ENCODE measurements around the gene TSPAN33.
A peak's percentile ranks its signal among the peaks of the same experiment; 100 is the strongest.

TSPAN33 gene

GRCh38 chr7:129136887-129137642, 7.4 kb upstream of the TSPAN33 start:
- no peak for DNase-seq

DNA sequence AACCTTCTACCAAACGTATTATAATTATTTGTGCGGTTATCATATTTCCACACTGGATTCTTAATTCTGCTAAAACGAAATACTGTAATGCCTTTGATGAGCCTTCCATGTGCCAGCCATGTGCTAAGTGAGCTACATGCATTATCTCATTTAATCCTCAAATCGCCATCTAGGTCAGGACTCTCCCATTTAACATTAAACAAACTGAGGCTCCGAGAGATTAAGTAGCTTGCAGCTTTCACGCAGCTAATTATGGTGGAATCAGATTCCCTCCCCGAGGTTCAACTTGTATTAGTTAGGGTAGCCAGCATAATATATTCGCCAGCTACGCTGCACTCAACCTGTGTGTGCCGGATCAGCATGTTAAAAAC, 798 bp upstream of the TSPAN33 start:
- no peak for DNase-seq

DNA sequence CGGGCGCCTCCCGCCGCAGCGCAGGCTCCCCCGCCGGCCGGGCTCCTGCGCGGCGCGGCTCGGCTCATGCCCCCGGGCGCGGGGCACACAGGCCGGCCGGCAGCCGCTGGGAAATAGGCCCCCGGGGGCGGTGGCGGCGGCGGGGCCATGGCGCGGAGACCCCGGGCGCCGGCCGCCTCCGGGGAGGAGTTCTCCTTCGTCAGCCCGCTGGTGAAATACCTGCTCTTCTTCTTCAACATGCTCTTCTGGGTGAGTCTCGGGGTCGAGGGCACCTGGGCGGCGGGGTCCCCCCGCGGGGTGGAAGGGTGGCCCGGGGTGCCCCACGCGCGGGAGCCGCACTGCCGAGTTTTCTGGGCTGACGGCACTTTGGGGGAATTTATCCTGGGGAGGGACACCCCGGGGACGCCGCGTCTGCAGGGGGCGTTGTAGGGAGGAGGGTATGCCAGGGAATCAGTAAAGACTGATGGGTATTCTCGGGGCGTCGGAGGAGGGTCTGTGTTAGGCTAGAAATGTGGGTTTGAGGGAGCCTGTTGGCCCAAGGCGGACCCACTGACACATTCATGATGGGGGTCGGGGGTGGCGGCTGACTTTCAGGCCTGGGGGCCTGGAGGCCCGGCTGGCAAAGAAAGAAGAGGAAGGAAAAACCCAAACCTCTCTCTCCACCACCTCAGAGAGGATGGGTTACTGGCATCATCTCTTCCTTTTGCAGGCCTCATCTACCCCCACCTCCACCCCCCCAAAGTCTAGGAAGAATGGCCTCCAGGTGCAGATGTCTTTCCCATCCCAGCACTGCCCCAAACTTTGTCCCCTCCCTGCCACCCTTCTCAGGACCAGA, 544 bp downstream of the TSPAN33 start:
- DNase-seq = no peak

DNA sequence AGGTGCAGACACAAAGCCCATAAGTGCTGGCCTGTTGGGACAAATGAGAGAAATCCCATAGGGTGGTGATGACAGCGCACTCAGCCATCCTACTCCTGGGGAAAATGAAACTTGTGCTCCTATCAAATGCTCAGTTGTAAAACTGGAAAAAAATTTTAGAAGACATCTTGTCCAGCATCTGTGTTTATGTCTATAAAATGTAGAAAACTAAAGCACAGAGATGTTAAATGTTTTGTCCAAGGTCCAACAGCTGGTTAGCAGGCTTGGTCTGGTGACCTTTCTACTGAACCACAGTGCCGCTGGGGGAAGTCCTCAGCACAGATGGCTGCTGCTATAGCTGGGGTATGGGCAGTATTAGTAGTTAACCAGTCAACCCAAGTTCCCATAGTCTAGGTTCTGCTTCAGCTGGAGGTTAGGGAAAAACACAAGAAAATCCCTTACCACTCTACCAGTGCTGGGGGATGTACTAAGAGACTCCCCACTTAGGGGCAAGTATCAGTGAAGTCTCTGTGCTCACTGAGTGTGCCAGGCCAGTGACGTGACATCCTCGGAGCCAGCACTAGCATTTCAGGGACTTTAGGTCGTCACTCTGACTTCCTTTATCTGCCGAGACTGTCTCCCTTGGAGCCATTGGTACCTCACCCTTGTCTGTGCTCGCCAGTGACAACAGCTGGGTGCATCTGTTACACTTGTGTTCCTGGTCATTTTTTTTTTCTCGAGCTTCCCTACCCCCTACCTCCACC, 1.9 kb downstream of the TSPAN33 start:
- DNase-seq = no peak

GRCh38 chr7:129147731-129148130, 3.2 kb downstream of the TSPAN33 start:
- no peak for DNase-seq

GRCh38 chr7:129149511-129149910, 5.0 kb downstream of the TSPAN33 start:
- no peak for DNase-seq

DNA sequence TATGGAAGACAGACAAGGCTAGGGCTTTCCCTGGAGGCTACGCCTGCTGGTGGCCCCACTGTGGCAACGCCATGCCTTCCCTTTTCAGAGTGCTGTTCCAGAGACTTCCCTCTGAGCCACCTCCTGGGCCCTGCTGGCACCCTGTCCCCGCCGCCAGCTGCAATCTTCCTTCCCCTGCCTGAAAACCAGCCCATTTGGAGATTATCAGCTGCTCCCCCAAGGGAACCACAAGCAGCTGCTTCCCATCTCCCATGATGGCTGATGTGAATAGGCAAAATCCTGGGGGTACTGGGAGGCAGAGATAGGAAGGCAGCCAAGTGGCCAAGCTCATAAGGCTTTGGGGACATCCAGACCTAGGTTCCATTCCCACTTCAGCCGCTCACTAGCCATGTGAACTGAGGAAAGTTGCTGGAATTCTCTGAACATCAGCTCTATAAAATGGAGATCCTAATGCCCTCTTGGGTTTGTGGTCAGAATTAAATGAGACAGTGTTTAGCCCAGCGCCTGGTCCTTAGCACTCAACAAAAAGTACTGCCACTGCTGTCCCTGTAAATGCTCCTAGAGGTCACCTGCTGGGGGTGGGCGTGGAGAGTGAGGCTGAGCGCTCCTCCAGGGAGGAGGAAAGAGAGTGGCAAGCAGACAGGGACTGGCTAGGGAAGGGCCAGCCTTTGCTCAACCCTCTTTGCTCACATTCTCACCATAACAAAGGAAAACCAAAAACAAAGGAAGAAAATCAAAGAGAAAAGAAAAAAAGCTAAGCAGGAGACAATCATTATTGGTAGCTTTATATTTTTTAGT, 5.9 kb downstream of the TSPAN33 start:
- DNase-seq = peak; percentile 13

- no peak for DNase-seq
Measured at GRCh38 chr7:129157651-129158050, 13.1 kb downstream of the TSPAN33 start.

DNA sequence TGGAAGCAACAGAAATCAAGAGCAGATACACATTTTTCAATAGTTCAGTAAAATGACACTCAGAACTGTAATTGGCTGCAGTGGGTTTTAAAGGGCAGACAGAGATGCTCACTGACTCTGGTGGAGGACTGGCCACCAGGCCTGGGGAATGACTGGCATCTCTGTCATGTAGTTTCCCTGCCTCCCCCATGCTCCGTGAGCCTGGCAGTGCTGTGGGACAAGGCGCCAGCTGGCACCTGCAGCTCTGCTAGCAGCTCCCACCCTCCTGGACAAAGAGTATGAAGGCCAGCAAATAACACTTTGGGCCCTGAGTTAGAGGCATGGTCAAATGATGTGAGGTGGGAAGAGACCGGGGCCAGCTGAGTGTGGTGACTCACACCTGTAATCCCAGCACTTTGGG, 15.0 kb downstream of the TSPAN33 start:
- DNase-seq = no peak

- DNase-seq = no peak
Measured at GRCh38 chr7:129160161-129160905, 15.8 kb downstream of the TSPAN33 start.

- DNase-seq = no peak
Measured at GRCh38 chr7:129161524-129162225, 17.2 kb downstream of the TSPAN33 start.

DNA sequence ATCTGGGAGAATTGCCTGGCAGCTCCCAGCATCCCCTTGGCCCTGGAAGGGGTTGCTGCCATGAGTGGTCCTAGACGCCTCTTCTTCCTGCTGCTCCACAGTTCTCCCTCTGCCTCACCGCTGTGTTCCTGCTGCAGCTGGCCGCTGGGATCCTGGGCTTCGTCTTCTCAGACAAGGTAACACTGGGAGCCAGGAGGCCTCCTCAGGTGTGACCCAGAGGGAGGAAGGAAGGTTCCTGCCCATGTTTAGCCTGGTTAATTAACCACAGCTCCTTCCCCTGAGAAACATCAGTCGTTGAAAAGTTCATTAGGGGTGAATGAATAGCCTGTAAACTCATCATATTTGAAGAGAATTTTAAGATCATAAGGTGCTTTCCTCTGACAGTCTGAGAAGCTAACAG, 18.2 kb downstream of the TSPAN33 start:
- no peak for DNase-seq

- DNase-seq = peak; percentile 22
Measured at GRCh38 chr7:129163875-129164544, 19.5 kb downstream of the TSPAN33 start.

- DNase-seq = no peak
Measured at GRCh38 chr7:129166745-129167144, 22.2 kb downstream of the TSPAN33 start.

DNA sequence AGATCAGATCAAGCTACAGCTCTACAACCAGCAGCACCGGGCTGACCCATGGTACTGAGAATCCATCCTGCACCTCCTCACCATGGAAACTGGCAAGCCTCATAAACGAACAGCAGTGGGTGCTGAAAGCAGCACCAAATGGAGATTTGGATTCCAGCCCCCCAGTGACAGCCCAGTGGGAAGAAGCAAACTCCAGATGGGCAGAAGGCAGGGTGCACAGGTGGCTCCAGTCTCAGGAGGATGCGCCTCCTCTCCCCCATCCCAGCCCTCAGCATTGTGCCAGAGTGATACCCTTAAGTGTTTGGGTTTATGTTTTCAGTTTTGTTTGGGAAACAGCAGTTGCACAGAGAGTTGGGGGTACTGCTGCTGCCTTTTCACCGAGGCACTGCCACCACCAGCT, 23.3 kb downstream of the TSPAN33 start:
- DNase-seq = no peak

DNA sequence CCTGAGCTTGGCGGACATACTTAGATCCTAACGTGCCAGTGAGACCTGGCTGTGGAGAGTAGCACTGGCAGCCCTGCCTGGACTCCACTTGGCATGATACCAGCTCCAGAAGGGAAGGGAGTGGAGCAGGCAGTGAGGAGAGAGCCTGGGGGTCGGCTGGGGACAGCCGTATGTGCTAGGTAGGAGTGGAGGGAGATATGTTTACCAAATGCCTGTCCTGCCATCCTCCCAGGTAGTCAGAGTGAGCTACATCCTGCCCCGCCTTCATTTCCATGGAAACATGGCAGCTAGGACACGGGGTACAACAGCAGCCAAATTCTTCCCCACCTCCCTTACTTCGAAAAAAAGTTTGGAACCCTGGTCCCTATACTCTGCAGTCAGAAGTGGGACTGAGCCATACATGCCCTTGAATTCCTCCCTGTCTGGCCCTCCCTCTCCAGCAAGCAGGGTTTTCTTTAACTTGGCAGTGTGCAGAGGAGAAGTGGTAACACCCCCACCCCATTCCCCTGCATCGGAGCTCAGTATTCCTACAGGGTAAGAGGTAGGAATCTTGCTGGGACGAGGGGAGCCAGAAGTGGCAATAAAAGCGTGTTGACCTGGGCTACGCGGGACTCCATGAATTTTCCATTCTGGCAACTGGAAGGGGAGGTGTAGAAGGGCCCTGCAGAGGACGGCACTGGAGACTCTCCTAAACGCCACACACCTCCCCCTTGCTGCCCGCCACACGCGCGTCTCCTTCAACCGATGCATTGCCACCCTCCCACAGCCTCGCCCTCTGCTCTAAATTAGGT, 23.9 kb downstream of the TSPAN33 start:
- no peak for DNase-seq

- peak; percentile 51 for DNase-seq
Measured at GRCh38 chr7:129169171-129169671, 24.7 kb downstream of the TSPAN33 start.

- no peak for DNase-seq
Measured at GRCh38 chr7:129169686-129170440, 25.4 kb downstream of the TSPAN33 start.

Measured in NCI-H1436 (cell line).